SU-DHL-6 (cell line): ENCODE data around the gene TMEM25.

Experiments used
- H2AFZ ChIP-seq: fragments of 200-600 bp; sonication (generic); 2 replicates; pipeline ENCODE4 v1.6.1; 2014; ENCODE audit warnings: low read depth, mild to moderate bottlenecking, moderate library complexity, mixed read lengths, antibody characterized with exemption, low read length; ENCODE audit not compliant: severe bottlenecking
- H3F3A ChIP-seq: fragments of 200-600 bp; shearing (Covaris generic); 2 replicates; pipeline ENCODE4 v1.6.0; 2016; ENCODE audit warnings: antibody characterized with exemption, mild to moderate bottlenecking; ENCODE audit not compliant: insufficient read depth
- H3K27ac ChIP-seq: fragments of 200-600 bp; sonication (generic); 2 replicates; pipeline ENCODE4 v1.5.1; 2016; ENCODE audit warnings: low read depth, mild to moderate bottlenecking, low read length, moderate library complexity, mixed read lengths
- H3K27me3 ChIP-seq: fragments of 200-600 bp; sonication (generic), shearing (Covaris generic); 2 replicates; pipeline ENCODE4 v1.6.0; 2014; ENCODE audit warnings: mild to moderate bottlenecking, low read length
- H3K36me3 ChIP-seq: fragments of 200-600 bp; sonication (generic); 2 replicates; pipeline ENCODE4 v1.6.1; 2014; ENCODE audit warnings: mild to moderate bottlenecking, low read length, mixed read lengths
- H3K4me2 ChIP-seq: fragments of 300-600, 200-600 bp; shearing (Covaris generic), sonication (generic); 2 replicates; pipeline ENCODE4 v1.6.0; 2014; ENCODE audit warnings: low read length, low read depth, mild to moderate bottlenecking; ENCODE audit not compliant: poor library complexity, severe bottlenecking
- H3K4me3 ChIP-seq: fragments of 200-600 bp; sonication (generic); 2 replicates; pipeline ENCODE4 v1.5.1; 2014; ENCODE audit warnings: antibody characterized with exemption, low read length, mild to moderate bottlenecking, mixed read lengths; ENCODE audit not compliant: insufficient read depth, poor library complexity, severe bottlenecking
- H3K79me2 ChIP-seq: fragments of 200-600 bp; sonication (generic); 2 replicates; pipeline ENCODE4 v1.6.1; 2014; ENCODE audit warnings: mild to moderate bottlenecking, low read length, moderate library complexity; ENCODE audit not compliant: insufficient read depth
- H3K9ac ChIP-seq: fragments of 200-600 bp; sonication (generic); 2 replicates; pipeline ENCODE4 v1.7.0; 2014; ENCODE audit warnings: mild to moderate bottlenecking, low read length
- H3K9me2 ChIP-seq: fragments of 200-600 bp; sonication (generic); replicated peaks from 2 replicates; pipeline ENCODE4 v1.6.1; 2014; ENCODE audit warnings: low read length; ENCODE audit not compliant: insufficient read depth
- H3K9me3 ChIP-seq: fragments of 200-600 bp; sonication (generic); 2 replicates; pipeline ENCODE4 v1.6.1; 2014; ENCODE audit warnings: low read length, mixed read lengths; ENCODE audit not compliant: insufficient read depth
- H4K20me1 ChIP-seq: fragments of 200-600 bp; sonication (generic); 2 replicates; pipeline ENCODE4 v1.6.1; 2014; ENCODE audit warnings: low read depth, mild to moderate bottlenecking, antibody characterized with exemption, low read length, moderate library complexity, mixed read lengths
- EZH2phosphoT487 ChIP-seq: fragments of 200-600 bp; sonication (generic), shearing (Covaris generic); conservative IDR thresholded peaks from 2 replicates; pipeline ENCODE4 v1.6.1; 2018; ENCODE audit warnings: mild to moderate bottlenecking, antibody characterized with exemption, low read length, moderate library complexity, mixed read lengths
- TF ChIP-seq, protein P1 (sequence below): fragments of 200-600 bp; sonication (generic); IDR thresholded peaks from one replicate; pipeline ENCODE4 v1.5.1; 2017; ENCODE audit warnings: antibody characterized with exemption, mild to moderate bottlenecking, low read length, moderate library complexity; ENCODE audit not compliant: insufficient read depth, poor library complexity, severe bottlenecking

The TMEM25 gene

DNA sequence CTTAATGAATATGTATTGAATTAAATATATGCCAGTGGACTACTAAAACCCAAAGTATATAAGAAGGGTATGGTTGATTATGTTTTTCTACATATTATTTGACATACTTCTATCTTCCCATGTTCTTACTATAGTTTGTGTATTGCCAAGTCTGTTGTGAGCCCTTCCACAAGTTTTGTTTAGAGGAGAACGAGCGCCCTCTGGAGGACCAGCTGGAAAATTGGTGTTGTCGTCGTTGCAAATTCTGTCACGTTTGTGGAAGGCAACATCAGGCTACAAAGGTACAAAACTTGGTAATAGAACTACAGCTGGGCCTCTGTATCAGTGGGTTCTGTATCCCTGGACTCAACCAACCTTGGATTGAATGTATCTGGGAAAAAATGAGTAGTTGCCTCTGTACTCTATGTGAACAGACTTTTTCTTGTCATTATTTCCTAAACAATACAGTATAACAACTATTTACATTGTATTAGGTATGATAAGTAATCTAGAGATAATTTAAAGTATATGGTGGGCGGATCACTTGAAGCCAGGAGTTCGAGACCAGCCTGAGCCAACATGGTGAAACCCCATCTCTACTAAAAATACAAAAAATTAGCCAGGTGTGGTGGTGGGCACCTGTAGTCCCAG lies 42.4 kb upstream of the TMEM25 start:
- H3K9me2 ChIP-seq, result no peaks in the 10 kb centered on the region
- H3F3A ChIP-seq, result peaks cover 15% of the 10 kb centered on the region
- no peaks in the 10 kb centered on the region for H3K79me2 ChIP-seq
- H3K4me2 ChIP-seq, result no peak overlapping the region
- no peak overlapping the region for H3K4me3 ChIP-seq
- H4K20me1 ChIP-seq, result no peaks in the 10 kb centered on the region
- H3K9ac ChIP-seq, result no peak overlapping the region
- TF ChIP-seq, protein P1, sequence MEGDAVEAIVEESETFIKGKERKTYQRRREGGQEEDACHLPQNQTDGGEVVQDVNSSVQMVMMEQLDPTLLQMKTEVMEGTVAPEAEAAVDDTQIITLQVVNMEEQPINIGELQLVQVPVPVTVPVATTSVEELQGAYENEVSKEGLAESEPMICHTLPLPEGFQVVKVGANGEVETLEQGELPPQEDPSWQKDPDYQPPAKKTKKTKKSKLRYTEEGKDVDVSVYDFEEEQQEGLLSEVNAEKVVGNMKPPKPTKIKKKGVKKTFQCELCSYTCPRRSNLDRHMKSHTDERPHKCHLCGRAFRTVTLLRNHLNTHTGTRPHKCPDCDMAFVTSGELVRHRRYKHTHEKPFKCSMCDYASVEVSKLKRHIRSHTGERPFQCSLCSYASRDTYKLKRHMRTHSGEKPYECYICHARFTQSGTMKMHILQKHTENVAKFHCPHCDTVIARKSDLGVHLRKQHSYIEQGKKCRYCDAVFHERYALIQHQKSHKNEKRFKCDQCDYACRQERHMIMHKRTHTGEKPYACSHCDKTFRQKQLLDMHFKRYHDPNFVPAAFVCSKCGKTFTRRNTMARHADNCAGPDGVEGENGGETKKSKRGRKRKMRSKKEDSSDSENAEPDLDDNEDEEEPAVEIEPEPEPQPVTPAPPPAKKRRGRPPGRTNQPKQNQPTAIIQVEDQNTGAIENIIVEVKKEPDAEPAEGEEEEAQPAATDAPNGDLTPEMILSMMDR, result peak; percentile 85
- TF ChIP-seq EZH2phosphoT487, result no peak
- H3K9me3 ChIP-seq, result no peaks in the 10 kb centered on the region
- no peak overlapping the region for H2AFZ ChIP-seq
- peaks cover 60% of the 10 kb centered on the region for H3K36me3 ChIP-seq
- no peak overlapping the region for H3K27ac ChIP-seq
- H3K27me3 ChIP-seq, result no peaks in the 10 kb centered on the region

DNA sequence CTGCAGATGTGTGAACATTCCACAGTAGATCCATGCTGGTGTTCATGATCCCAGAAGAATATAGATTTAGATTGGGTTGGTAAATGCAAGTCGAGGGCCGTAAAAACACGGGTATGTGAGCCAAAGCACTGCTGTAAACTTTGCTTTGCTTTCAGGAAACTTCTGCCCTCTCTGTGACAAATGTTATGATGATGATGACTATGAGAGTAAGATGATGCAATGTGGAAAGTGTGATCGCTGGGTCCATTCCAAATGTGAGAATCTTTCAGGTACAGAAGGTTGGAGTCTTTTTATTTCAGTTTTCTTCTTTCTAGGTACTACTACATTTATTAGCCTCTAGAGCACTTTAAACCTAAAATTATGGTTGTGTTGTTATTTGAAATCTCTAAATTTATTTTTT lies 40.0 kb upstream of the TMEM25 start:
- no peak overlapping the region for H3K9ac ChIP-seq
- TF ChIP-seq EZH2phosphoT487, result no peak
- TF ChIP-seq, protein P1, result no peak
- no peaks in the 10 kb centered on the region for H3K27me3 ChIP-seq
- H2AFZ ChIP-seq, result no peak overlapping the region
- no peak overlapping the region for H3K27ac ChIP-seq
- H4K20me1 ChIP-seq, result no peaks in the 10 kb centered on the region
- peaks cover 69% of the 10 kb centered on the region for H3K36me3 ChIP-seq
- H3K79me2 ChIP-seq, result no peaks in the 10 kb centered on the region
- no peaks in the 10 kb centered on the region for H3K9me3 ChIP-seq
- peaks cover 9% of the 10 kb centered on the region for H3F3A ChIP-seq
- H3K4me3 ChIP-seq, result no peak overlapping the region
- no peak overlapping the region for H3K4me2 ChIP-seq
- no peaks in the 10 kb centered on the region for H3K9me2 ChIP-seq

DNA sequence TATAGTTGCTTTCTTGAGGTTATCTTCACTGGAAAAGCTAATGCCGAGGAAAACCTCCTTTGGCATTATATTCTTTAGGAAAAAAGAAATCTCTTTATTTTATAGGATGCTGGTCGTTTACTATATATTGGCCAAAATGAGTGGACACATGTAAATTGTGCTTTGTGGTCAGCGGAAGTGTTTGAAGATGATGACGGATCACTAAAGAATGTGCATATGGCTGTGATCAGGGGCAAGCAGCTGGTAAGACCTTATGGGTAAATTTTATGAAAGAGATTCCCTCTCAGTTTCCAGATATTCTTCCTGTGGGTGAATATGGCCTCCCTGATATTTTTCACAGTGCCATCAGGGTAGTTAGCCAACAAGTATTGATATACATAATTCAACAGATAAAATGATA lies 33.2 kb upstream of the TMEM25 start:
- Histone ChIP-seq H3F3A (no peaks in the 10 kb centered on the region), H3K79me2 (no peaks in the 10 kb centered on the region), H3K36me3 (peaks cover 54% of the 10 kb centered on the region), H3K9me2 (no peaks in the 10 kb centered on the region), H3K4me2 (no peak overlapping the region), H3K27me3 (no peaks in the 10 kb centered on the region), H3K27ac (no peak overlapping the region), H2AFZ (no peak overlapping the region), H3K9me3 (no peaks in the 10 kb centered on the region), H3K4me3 (no peak overlapping the region), H4K20me1 (no peaks in the 10 kb centered on the region), H3K9ac (no peak overlapping the region)
- TF ChIP-seq, protein P1, result no peak
- no peak for TF ChIP-seq EZH2phosphoT487
